Upper lobe of left lung (tissue), 6 donors: ENCODE results near the gene ALDOC. TPM values are rescaled to one million over a fixed set of nuclear protein-coding genes. Genes with fewer than 3 reads are reported as not detected.
A peak's percentile ranks its signal among the peaks of the same experiment; 100 is the strongest.

ENCODE experiments used
- ATAC-seq, 2 donors: fragments of 200-7000 bp; cut with Tn5 transposase; one replicate each; pipeline ENCODE4 v1.9.1; 2022; ENCODE audit warnings: mild to moderate bottlenecking in 2 of 2, moderate library complexity in 2 of 2; ENCODE audit not compliant: low FRiP score in 2 of 2
- DNase-seq, 2 donors: peaks; one replicate each; pipeline ENCODE4 v3.0.0-alpha.2; 2019 to 2020
- H3K27ac ChIP-seq, 4 donors: fragments of 200-600 bp; sonication (generic); one replicate each; pipeline ENCODE4 v1.5.1; 2016 to 2019
- H3K27me3 ChIP-seq, 4 donors: fragments of 200-600 bp; sonication (generic); one replicate each; pipeline ENCODE4 v1.5.1; 2017 to 2019
- H3K36me3 ChIP-seq, 4 donors: fragments of 200-600 bp; sonication (generic); one replicate each; pipeline ENCODE4 v1.5.1; 2016 to 2019
- H3K4me1 ChIP-seq, 4 donors: fragments of 200-600 bp; sonication (generic); one replicate each; pipeline ENCODE4 v1.5.1; 2018 to 2019
- H3K4me3 ChIP-seq, 4 donors: fragments of 200-600 bp; sonication (generic); one replicate each; pipeline ENCODE4 v1.5.1; 2017 to 2019; ENCODE audit warnings: mild to moderate bottlenecking in 2 of 4, moderate library complexity in 1 of 4
- H3K9me3 ChIP-seq, 4 donors: fragments of 200-600 bp; sonication (generic); one replicate each; pipeline ENCODE4 v1.5.1; 2018 to 2019
- CTCF ChIP-seq, 6 experiments: fragments of 450-650 bp in 4 of 6; fragments of 200-600 bp in 2 of 6; sonication (generic) in 2 of 6; IDR thresholded peaks; one replicate each; pipeline ENCODE4 v1.5.1; 2016 to 2019; ENCODE audit warnings: antibody characterized with exemption in 6 of 6
- EP300 ChIP-seq, 4 donors: sonication (generic); formaldehyde crosslinking; IDR thresholded peaks; one replicate each; pipeline ENCODE4 v1.5.1; 2017; ENCODE audit warnings: antibody characterized with exemption in 4 of 4, control low read depth in 2 of 4
- POLR2A ChIP-seq, 4 donors: fragments of 450-650 bp; IDR thresholded peaks; one replicate each; pipeline ENCODE4 v1.5.1; 2016 to 2017; ENCODE audit warnings: antibody characterized with exemption in 4 of 4, mild to moderate bottlenecking in 2 of 4
- POLR2AphosphoS5 ChIP-seq, 2 donors: sonication (generic); formaldehyde crosslinking; IDR thresholded peaks; one replicate each; pipeline ENCODE4 v1.5.1; 2017; ENCODE audit warnings: antibody characterized with exemption in 2 of 2
- WGBS, 2 donors: methylation state at CpG; one replicate each; pipeline ENCODE4 v1.1.5; 2017 to 2018; 5-methylcytosine and 5-hydroxymethylcytosine counted together
- total RNA-seq, 6 donors: library from RNA; depleted of rRNA in 4 of 6; stranded (reverse); fragments of >200 nt in 4 of 6; gene quantifications; one replicate each; pipeline versions ENCODE4 v1.1.0 to v1.2.1, GENCODE V29; 2016 to 2021
- donor health status: DM: no; HTN: no; CAD: no; lungs with moderate emphysema.
- donor health status: DM: no; HTN: yes; CAD: no; lungs with severe emphysema.

The ALDOC gene
- total RNA-seq, 6 donors from 2014 or later: 6.3 to 19.2 (median 14.2) TPM

- no peaks in the 10 kb centered on the region for H3K4me1 ChIP-seq
- H3K36me3 ChIP-seq: peaks cover 79 to 100% (median 93%) of the 10 kb centered on the region in 4 donors
- DNase-seq (no peak), ATAC-seq (no peak)
- no peaks in the 10 kb centered on the region for H3K27me3 ChIP-seq
- no peak overlapping the region for H3K4me3 ChIP-seq
- TF ChIP-seq POLR2A (IDR thresholded peaks at IDR 0.05) (no peak), POLR2AphosphoS5 (IDR thresholded peaks at IDR 0.05) (no peak), CTCF (IDR thresholded peaks at IDR 0.05) (no peak), EP300 (IDR thresholded peaks at IDR 0.05) (no peak)
- 88 to 100% methylated on average over 2 of the region's 2 CpGs for WGBS, 2 donors
- H3K9me3 ChIP-seq: no peaks in the 10 kb centered on the region
- no peak overlapping the region for H3K27ac ChIP-seq
Measured at GRCh38 chr17:28620010-28620409, 43.3 kb upstream of the ALDOC start.

GRCh38 chr17:28618464-28618863, 41.8 kb upstream of the ALDOC start:
- no peaks in the 10 kb centered on the region for H3K4me1 ChIP-seq
- WGBS, 2 donors: 87 to 95% methylated on average over 3 of the region's 3 CpGs
- H3K4me3 ChIP-seq: no peak overlapping the region
- DNase-seq (no peak), ATAC-seq (no peak)
- H3K27me3 ChIP-seq: no peaks in the 10 kb centered on the region
- no peak overlapping the region for H3K27ac ChIP-seq
- TF ChIP-seq POLR2AphosphoS5 (IDR thresholded peaks at IDR 0.05): no peak
- no peak for TF ChIP-seq CTCF (IDR thresholded peaks at IDR 0.05)
- TF ChIP-seq EP300 (IDR thresholded peaks at IDR 0.05): no peak
- TF ChIP-seq POLR2A (IDR thresholded peaks at IDR 0.05): no peak
- H3K9me3 ChIP-seq: no peaks in the 10 kb centered on the region
- H3K36me3 ChIP-seq: peaks cover 87 to 100% (median 94%) of the 10 kb centered on the region in 4 donors

- Histone ChIP-seq H3K36me3 (peaks cover 68 to 86% (median 73%) of the 10 kb centered on the region in 4 donors), H3K4me1 (no peaks in the 10 kb centered on the region), H3K27me3 (no peaks in the 10 kb centered on the region), H3K4me3 (no peak overlapping the region), H3K9me3 (no peaks in the 10 kb centered on the region), H3K27ac (no peak overlapping the region)
- ATAC-seq (no peak), DNase-seq (no peak)
- WGBS, 2 donors: 79 to 84% methylated on average over 7 of the region's 7 CpGs
- TF ChIP-seq EP300 (IDR thresholded peaks at IDR 0.05) (no peak), CTCF (IDR thresholded peaks at IDR 0.05) (no peak), POLR2AphosphoS5 (IDR thresholded peaks at IDR 0.05) (no peak), POLR2A (IDR thresholded peaks at IDR 0.05) (no peak)
Measured at GRCh38 chr17:28616281-28616680, 39.6 kb upstream of the ALDOC start.

- WGBS, 2 donors: 91 to 95% methylated on average over 4 of the region's 4 CpGs
- Histone ChIP-seq H3K27me3 (no peaks in the 10 kb centered on the region), H3K4me3 (no peak overlapping the region), H3K4me1 (no peaks in the 10 kb centered on the region), H3K27ac (no peak overlapping the region), H3K9me3 (no peaks in the 10 kb centered on the region), H3K36me3 (peaks cover 59 to 85% (median 67%) of the 10 kb centered on the region in 4 donors)
- TF ChIP-seq POLR2AphosphoS5 (IDR thresholded peaks at IDR 0.05) (no peak), CTCF (IDR thresholded peaks at IDR 0.05) (no peak), POLR2A (IDR thresholded peaks at IDR 0.05) (no peak), EP300 (IDR thresholded peaks at IDR 0.05) (no peak)
- DNase-seq (no peak), ATAC-seq (no peak)
Measured at GRCh38 chr17:28615260-28615940, 38.7 kb upstream of the ALDOC start.

GRCh38 chr17:28613931-28614381, 37.3 kb upstream of the ALDOC start, which contains the start of gene RSKR:
Gene RSKR, minus strand, starts transcription at chr17:28614185. Its CDS starts 24 bp downstream, at chr17:28614161.
- Histone ChIP-seq H3K4me3 (no peak within 1 kb of the TSS), H3K9me3 (no peaks in the 10 kb centered on the region), H3K4me1 (no peaks in the 10 kb centered on the region), H3K36me3 (peaks cover 45 to 73% (median 54%) of the 10 kb centered on the region in 4 donors), H3K27me3 (no peaks in the 10 kb centered on the region), H3K27ac (no peak within 1 kb of the TSS)
- DNase-seq: no peak
- TF ChIP-seq POLR2A (IDR thresholded peaks at IDR 0.05): no peak
- TF ChIP-seq CTCF (IDR thresholded peaks at IDR 0.05): no peak
- no peak for TF ChIP-seq EP300 (IDR thresholded peaks at IDR 0.05)
- TF ChIP-seq POLR2AphosphoS5 (IDR thresholded peaks at IDR 0.05): no peak
- WGBS, 2 donors: 73 to 86% methylated on average over 5 of the region's 5 CpGs
- ATAC-seq: peak in 1 of 2 donors; percentile 26
